AG04450 (cell line): ENCODE data around the gene DNM3. TPM values are rescaled to one million over a fixed set of nuclear protein-coding genes. Genes with fewer than 3 reads are reported as not detected.

Source experiments
- CTCF ChIA-PET: fragments of 300-600, 350-600 bp; formaldehyde crosslinking; extraction: SDS; loops from one replicate; lab custom pipeline; 2022; ENCODE audit warnings: antibody characterized with exemption, inconsistent platforms; lab: Charles Lee
- POLR2A ChIA-PET: fragments of 350-600 bp; formaldehyde crosslinking; extraction: SDS; loops from one replicate; lab custom pipeline; 2021; ENCODE audit warnings: antibody characterized with exemption, inconsistent platforms; lab: Yijun Ruan, JAX
- DNase-seq: peaks from one replicate; pipeline ENCODE4 v3.0.0-alpha.2; 2011; ENCODE audit warnings: low read depth, low spot score
- H3K27ac ChIP-seq: one replicate; pipeline ENCODE4 v1.5.1; 2012; ENCODE audit warnings: low read depth, low read length, control low read depth
- H3K27me3 ChIP-seq: one replicate; pipeline ENCODE4 v1.6.0; 2012; ENCODE audit warnings: low read length; ENCODE audit not compliant: control insufficient read depth, insufficient read depth
- H3K4me3 ChIP-seq: 2 replicates; pipeline ENCODE4 v1.5.1; 2011; ENCODE audit warnings: mild to moderate bottlenecking, low read depth, low read length, control low read depth
- H3K9me3 ChIP-seq: 2 replicates; pipeline ENCODE4 v1.5.1; 2012; ENCODE audit warnings: low read length; ENCODE audit not compliant: control insufficient read depth, insufficient read depth
- polyA plus RNA-seq: library from polyadenylated mRNA; depleted of rRNA; stranded (reverse); fragments of >200 nt; gene quantifications from 2 replicates; pipeline ENCODE4 v1.2.3, GENCODE V29; 2011
- TF ChIP-seq, protein P1 (sequence below): IDR thresholded peaks from 2 replicates; pipeline ENCODE4 v1.5.1; 2011; ENCODE audit warnings: low read depth, low read length, control low read depth, inconsistent platforms

The DNM3 gene
- polyA plus RNA-seq, 1 experiment = 0.37 TPM

- DNase-seq = no peak
- no peak overlapping the region for H3K27ac ChIP-seq
- TF ChIP-seq, protein P1, sequence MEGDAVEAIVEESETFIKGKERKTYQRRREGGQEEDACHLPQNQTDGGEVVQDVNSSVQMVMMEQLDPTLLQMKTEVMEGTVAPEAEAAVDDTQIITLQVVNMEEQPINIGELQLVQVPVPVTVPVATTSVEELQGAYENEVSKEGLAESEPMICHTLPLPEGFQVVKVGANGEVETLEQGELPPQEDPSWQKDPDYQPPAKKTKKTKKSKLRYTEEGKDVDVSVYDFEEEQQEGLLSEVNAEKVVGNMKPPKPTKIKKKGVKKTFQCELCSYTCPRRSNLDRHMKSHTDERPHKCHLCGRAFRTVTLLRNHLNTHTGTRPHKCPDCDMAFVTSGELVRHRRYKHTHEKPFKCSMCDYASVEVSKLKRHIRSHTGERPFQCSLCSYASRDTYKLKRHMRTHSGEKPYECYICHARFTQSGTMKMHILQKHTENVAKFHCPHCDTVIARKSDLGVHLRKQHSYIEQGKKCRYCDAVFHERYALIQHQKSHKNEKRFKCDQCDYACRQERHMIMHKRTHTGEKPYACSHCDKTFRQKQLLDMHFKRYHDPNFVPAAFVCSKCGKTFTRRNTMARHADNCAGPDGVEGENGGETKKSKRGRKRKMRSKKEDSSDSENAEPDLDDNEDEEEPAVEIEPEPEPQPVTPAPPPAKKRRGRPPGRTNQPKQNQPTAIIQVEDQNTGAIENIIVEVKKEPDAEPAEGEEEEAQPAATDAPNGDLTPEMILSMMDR = no peak
- H3K4me3 ChIP-seq = no peak overlapping the region
- no peaks in the 10 kb centered on the region for H3K9me3 ChIP-seq
- H3K27me3 ChIP-seq = no peaks in the 10 kb centered on the region
- POLR2A ChIA-PET = no interaction called here
- CTCF ChIA-PET = no interaction called here
Measured at GRCh38 chr1:171896936-171897703, 55.8 kb downstream of the DNM3 start.

GRCh38 chr1:171898941-171899340, 57.6 kb downstream of the DNM3 start:
- Histone ChIP-seq H3K9me3 (no peaks in the 10 kb centered on the region), H3K4me3 (no peak overlapping the region), H3K27ac (no peak overlapping the region), H3K27me3 (no peaks in the 10 kb centered on the region)
- ChIA-PET POLR2A (no interaction called here), CTCF (no interaction called here)
- no peak for DNase-seq
- TF ChIP-seq, protein P1 = no peak

DNA sequence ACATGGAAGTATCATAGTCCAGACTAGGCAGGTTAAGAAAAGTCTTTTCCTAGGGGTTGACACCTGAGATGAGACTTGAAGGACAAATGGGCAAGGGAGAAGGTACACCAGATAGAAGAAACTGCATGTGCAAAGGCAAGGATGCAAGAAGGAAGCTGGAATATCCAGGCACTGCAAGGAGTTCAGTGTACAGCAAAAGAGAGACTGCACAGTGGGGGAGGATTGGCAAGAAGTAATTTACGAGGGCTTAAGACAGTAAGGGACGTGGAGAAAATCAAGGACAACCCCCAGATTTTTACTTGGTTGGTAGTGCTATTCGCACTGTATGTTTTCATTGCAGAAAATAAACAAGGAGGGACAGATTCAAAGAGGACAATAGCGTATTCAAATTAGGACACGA, 58.5 kb downstream of the DNM3 start:
- no peaks in the 10 kb centered on the region for H3K9me3 ChIP-seq
- no peak overlapping the region for H3K4me3 ChIP-seq
- ChIA-PET CTCF (no interaction called here), POLR2A (no interaction called here)
- H3K27ac ChIP-seq = no peak overlapping the region
- H3K27me3 ChIP-seq = no peaks in the 10 kb centered on the region
- TF ChIP-seq, protein P1 = no peak
- no peak for DNase-seq

GRCh38 chr1:171901245-171901644, 59.9 kb downstream of the DNM3 start:
- POLR2A ChIA-PET = no interaction called here
- CTCF ChIA-PET = no interaction called here

DNA sequence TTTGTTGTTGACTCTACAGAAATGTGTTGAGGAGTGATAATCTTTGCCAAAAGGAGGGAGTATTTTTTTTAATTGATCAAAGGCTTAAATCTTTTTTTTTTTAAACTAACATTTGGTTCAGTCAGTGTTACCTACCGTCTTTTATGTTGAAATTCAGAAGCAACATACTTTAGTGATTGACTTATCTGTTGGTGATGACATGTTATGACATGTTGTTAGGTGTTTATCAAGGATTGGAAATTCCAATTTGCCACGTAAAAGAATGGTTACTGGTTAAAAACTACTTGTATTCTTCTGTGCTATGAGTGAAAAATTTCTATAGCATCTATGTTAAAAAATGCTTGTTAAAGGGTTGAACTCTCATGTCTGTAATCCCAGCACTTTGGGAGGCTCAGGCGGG, 61.2 kb downstream of the DNM3 start:
- POLR2A ChIA-PET = no interaction called here
- DNase-seq = no peak
- TF ChIP-seq, protein P1 = no peak

More at GRCh38 chr1:171901245-171901644, 59.9 kb downstream of the DNM3 start:
- H3K27ac ChIP-seq = no peak overlapping the region
- no peak overlapping the region for H3K4me3 ChIP-seq
- TF ChIP-seq, protein P1 = no peak
- no peaks in the 10 kb centered on the region for H3K27me3 ChIP-seq
- no peak for DNase-seq
- H3K9me3 ChIP-seq = no peaks in the 10 kb centered on the region

More for the DNA sequence above, 61.2 kb downstream of the DNM3 start:
- CTCF ChIA-PET = no interaction called here
- no peak overlapping the region for H3K4me3 ChIP-seq
- H3K27me3 ChIP-seq = no peaks in the 10 kb centered on the region
- no peaks in the 10 kb centered on the region for H3K9me3 ChIP-seq
- no peak overlapping the region for H3K27ac ChIP-seq
